ENCODE results near the gene LGI4.

- TF ChIP-seq CTCF (IDR thresholded peaks at IDR 0.05; ENCODE audit: low read depth, low read length, poor library complexity, severe bottlenecking) (no peak), EZH2phosphoT487 (IDR thresholded peaks at IDR 0.05; ENCODE audit: borderline replicate concordance, low read length) (no peak)
These were observed 58.9 kb downstream of the LGI4 start for GRCh38 chr19:35076026-35076370.

Measured in DOHH2 (cell line).